ENCODE measurements around the gene NUCB1. TPM values are rescaled to one million over a fixed set of nuclear protein-coding genes. Genes with fewer than 3 reads are reported as not detected.

NUCB1 gene
- total RNA-seq, 4 donors from 2014 or later = 83.9 to 162 (median 148) TPM

DNA sequence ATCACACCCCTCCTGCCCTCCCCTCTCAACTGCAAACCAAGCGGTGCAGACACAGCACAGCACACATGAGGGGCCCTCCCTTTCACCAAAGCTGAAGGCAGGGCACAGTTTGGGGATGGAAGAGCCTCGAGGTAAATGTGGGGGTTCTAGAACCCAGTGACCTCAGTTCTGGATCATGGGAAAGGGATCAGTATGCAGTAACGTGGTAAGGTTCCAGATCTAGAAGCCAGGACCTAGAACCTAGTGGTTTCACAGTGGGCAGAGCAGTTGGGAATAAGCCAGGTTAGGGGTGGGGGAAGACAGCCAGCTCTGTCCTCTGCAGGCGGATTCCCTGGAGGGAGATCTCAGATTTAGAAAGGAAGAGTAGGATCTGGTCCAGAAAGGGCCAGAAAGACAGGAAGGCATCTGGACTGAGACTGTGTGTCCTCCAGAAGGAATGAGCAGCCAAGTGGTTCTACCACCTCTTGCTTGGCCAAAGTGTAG, 68.1 kb downstream of the NUCB1 start:
- H3K4me1 ChIP-seq = peaks cover 33 to 45% of the 10 kb centered on the region in 2 donors
- no peaks in the 10 kb centered on the region for H3K27me3 ChIP-seq
- H3K36me3 ChIP-seq = peaks cover 0 to 50% of the 10 kb centered on the region in 2 donors
- DNase-seq (peak in 1 of 2 donors; percentile 31), ATAC-seq (no peak)
- H3K9me3 ChIP-seq = no peaks in the 10 kb centered on the region
- in situ Hi-C loops (cut with MboI; ENCODE audit: low sequenced_read_pairs in 4 of 4) (loop anchor here in 2 of 4 donors (10.0 to 25.0 kb wide), 2 partner anchors 93 to 106 kb away; partner anchors contain the start of genes PPP1R15A (in 2 of the 2) and PLEKHA4 (in 1 of the 2)), intact Hi-C loops (cut with DNase I; ENCODE audit: low total_unique reads) (loop anchor here (5.0 kb wide), 1 partner anchor 171 kb away; no protein-coding TSS in a partner anchor)
- peak overlapping the region; percentile 89 to 99 (median 98) for H3K27ac ChIP-seq
- TF ChIP-seq, protein P1, sequence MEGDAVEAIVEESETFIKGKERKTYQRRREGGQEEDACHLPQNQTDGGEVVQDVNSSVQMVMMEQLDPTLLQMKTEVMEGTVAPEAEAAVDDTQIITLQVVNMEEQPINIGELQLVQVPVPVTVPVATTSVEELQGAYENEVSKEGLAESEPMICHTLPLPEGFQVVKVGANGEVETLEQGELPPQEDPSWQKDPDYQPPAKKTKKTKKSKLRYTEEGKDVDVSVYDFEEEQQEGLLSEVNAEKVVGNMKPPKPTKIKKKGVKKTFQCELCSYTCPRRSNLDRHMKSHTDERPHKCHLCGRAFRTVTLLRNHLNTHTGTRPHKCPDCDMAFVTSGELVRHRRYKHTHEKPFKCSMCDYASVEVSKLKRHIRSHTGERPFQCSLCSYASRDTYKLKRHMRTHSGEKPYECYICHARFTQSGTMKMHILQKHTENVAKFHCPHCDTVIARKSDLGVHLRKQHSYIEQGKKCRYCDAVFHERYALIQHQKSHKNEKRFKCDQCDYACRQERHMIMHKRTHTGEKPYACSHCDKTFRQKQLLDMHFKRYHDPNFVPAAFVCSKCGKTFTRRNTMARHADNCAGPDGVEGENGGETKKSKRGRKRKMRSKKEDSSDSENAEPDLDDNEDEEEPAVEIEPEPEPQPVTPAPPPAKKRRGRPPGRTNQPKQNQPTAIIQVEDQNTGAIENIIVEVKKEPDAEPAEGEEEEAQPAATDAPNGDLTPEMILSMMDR (IDR thresholded peaks at IDR 0.05 in 4 of 5, conservative IDR thresholded peaks at IDR 0.05 in 1 of 5) = no peak
- TF ChIP-seq POLR2A (IDR thresholded peaks at IDR 0.05) = no peak
- H3K4me3 ChIP-seq = no peak overlapping the region

DNA sequence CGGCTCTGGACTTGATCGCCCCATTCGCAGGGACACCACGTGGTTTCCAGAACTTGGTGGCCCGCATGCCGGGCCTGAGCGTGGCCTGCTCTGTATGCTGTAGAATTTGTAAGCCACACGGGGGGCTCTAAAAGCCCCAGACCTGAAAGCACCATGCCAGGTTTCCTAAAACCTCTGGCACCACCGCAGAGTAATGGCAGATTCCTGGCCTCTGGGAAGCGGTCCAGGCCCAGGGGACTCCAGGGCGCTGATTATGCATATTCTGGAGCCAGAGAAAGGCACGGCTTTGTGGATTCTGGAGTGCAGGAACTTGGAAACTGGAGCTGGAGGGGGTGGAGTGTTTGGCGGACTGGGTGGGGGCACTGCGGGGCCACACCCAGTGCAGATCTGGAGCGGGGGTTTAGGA, 68.7 kb downstream of the NUCB1 start:
- Histone ChIP-seq H3K4me1 (peaks cover 27 to 39% of the 10 kb centered on the region in 2 donors), H3K36me3 (peaks cover 0 to 56% of the 10 kb centered on the region in 2 donors), H3K27ac (peak overlapping the region; percentile 89 to 99 (median 98)), H3K27me3 (no peaks in the 10 kb centered on the region), H3K4me3 (no peak overlapping the region), H3K9me3 (no peaks in the 10 kb centered on the region)
- intact Hi-C loops (cut with DNase I; ENCODE audit: low total_unique reads) (loop anchor here (5.0 kb wide), 1 partner anchor 172 kb away; no protein-coding TSS in a partner anchor), in situ Hi-C loops (cut with MboI; ENCODE audit: low sequenced_read_pairs in 4 of 4) (loop anchor here in 2 of 4 donors (10.0 to 25.0 kb wide), 2 partner anchors 94 to 107 kb away; partner anchors contain the start of genes PPP1R15A (in 2 of the 2) and PLEKHA4 (in 1 of the 2))
- peak in 1 of 2 donors; percentile 28 for DNase-seq
- no peak for ATAC-seq
- TF ChIP-seq, protein P1 (IDR thresholded peaks at IDR 0.05 in 4 of 5, conservative IDR thresholded peaks at IDR 0.05 in 1 of 5) = no peak
- no peak for TF ChIP-seq POLR2A (IDR thresholded peaks at IDR 0.05)

DNA sequence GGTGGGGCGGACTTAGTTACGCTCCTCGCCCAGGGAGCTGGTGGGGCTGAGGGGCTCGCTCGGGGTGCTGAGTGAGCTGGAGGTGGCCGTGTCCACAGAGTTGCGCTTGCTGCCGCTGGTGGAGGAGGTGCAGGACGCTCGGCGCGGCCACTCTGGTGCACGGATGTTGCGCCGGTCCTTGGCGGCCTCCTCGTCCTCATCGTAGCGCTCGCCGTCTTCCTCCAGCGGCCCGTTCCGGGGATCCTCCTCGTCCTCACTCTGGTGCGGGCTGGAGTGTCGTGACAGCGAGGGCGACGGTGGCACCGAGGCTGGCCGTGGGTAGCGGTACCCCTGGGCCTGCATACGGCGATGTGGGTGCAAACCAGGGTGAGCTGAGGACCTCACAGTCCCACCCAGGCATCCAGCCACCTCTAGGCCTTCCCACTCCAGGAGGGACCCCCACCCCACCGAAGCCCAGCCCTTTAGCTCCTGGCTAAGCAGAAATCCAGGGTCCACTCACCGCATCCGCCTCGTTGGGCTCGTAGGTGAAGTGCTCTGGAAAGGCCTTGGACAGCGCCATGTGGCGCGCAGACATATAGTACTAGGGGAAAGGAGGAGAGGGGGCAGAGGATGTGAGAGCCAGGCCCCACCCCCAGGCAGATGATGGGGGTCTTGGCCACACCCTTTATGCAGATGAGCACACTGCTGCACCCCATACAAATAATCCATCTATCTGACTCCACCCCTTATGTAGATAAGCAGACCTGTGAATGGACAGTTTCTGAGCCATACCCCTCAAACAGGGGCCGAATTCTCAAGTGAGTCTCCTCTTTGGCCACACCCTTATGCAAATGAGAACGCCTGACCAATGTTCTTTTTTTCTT, 69.4 kb downstream of the NUCB1 start:
- TF ChIP-seq, protein P1 (IDR thresholded peaks at IDR 0.05 in 4 of 5, conservative IDR thresholded peaks at IDR 0.05 in 1 of 5) = no peak
- TF ChIP-seq POLR2A (IDR thresholded peaks at IDR 0.05) = no peak
- in situ Hi-C loops (cut with MboI; ENCODE audit: low sequenced_read_pairs in 4 of 4) = loop anchor here in 2 of 4 donors (10.0 to 25.0 kb wide), 3 partner anchors 95 to 185 kb away; partner anchors contain the start of genes PPP1R15A (in 2 of the 2) and PLEKHA4 (in 1 of the 2)
- H3K36me3 ChIP-seq = peaks cover 0 to 63% of the 10 kb centered on the region in 2 donors
- H3K4me3 ChIP-seq = no peak overlapping the region
- intact Hi-C loops (cut with DNase I; ENCODE audit: low total_unique reads) = loop anchor here (5.0 kb wide), 1 partner anchor 172 kb away; no protein-coding TSS in a partner anchor
- no peaks in the 10 kb centered on the region for H3K9me3 ChIP-seq
- no peaks in the 10 kb centered on the region for H3K27me3 ChIP-seq
- peaks cover 20 to 32% of the 10 kb centered on the region in 2 donors for H3K4me1 ChIP-seq
- DNase-seq (no peak), ATAC-seq (no peak)
- H3K27ac ChIP-seq = peak overlapping the region; percentile 89 to 100 (median 98)

DNA sequence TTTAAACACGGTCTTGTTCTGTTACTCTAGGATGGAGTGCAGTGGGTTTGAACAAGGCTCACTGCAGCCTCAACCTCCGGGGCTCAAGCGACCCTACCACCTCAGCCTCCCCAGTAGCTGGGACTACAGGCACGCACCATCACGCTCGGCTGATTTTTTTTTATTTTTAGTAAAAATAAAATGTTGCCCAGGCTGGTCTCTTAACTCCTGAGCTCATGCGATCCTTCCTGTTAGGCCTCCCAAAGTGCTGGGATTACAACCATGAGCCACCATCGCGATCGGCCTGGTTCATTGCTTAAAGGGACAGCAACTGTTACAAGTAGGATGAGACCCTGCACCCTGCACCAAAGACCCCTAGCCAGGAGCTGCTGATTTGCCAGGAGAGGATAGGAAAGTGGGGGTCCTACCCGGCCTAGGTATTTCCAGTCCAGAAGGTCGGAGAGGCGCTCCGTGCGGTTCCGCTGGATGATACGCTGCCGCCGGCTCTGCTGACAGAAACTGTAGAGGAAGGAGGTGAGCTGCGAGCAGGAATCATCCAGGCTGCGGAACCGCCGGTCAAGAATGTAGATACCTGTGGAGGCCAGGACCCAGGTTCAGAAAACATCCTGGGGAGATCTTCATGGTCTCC, 70.1 kb downstream of the NUCB1 start:
- Histone ChIP-seq H3K4me1 (peaks cover 18 to 29% of the 10 kb centered on the region in 2 donors), H3K9me3 (no peaks in the 10 kb centered on the region), H3K4me3 (no peak overlapping the region), H3K27me3 (no peaks in the 10 kb centered on the region), H3K36me3 (peaks cover 0 to 69% of the 10 kb centered on the region in 2 donors), H3K27ac (peak overlapping the region; percentile 48 to 100 (median 78))
- in situ Hi-C loops (cut with MboI; ENCODE audit: low sequenced_read_pairs in 4 of 4) = loop anchor here in 1 of 4 donors (10.0 to 25.0 kb wide), 2 partner anchors 108 to 185 kb away; partner anchors contain the start of genes PLEKHA4 and PPP1R15A
- intact Hi-C loops (cut with DNase I; ENCODE audit: low total_unique reads) = no loop called here
- ATAC-seq (no peak), DNase-seq (no peak)
- TF ChIP-seq POLR2A (IDR thresholded peaks at IDR 0.05) = no peak
- TF ChIP-seq, protein P1 (IDR thresholded peaks at IDR 0.05 in 4 of 5, conservative IDR thresholded peaks at IDR 0.05 in 1 of 5) = no peak
